HCT116 (cell line): ENCODE measurements around the gene MIB2.

Experiments used
- CEBPB ChIP-seq: IDR thresholded peaks from 2 replicates; pipeline ENCODE4 v1.6.1; 2012; ENCODE audit warnings: low read depth
- CTCF ChIP-seq, 3 experiments: fragments of 200-600 bp in 1 of 3; sonication (generic) in 1 of 3; IDR thresholded peaks in 2 of 3; conservative IDR thresholded peaks in 1 of 3; 2 replicates each; pipeline ENCODE4 v1.5.1; 2012 to 2017; ENCODE audit warnings: low read depth in 2 of 3, low read length in 2 of 3, antibody characterized with exemption in 1 of 3, borderline replicate concordance in 1 of 3, control low read depth in 1 of 3, mild to moderate bottlenecking in 1 of 3, mixed read lengths in 1 of 3, mixed run types in 1 of 3, moderate library complexity in 1 of 3; ENCODE audit not compliant: insufficient read depth in 1 of 3
- EZH2 ChIP-seq: fragments of 200-600 bp; sonication (generic); IDR thresholded peaks from 2 replicates; pipeline ENCODE4 v1.6.1; 2017; ENCODE audit warnings: antibody characterized with exemption, mixed run types
- FOSL1 ChIP-seq: IDR thresholded peaks from 2 replicates; pipeline ENCODE4 v1.6.1; 2012; ENCODE audit warnings: low read depth
- POLR2A ChIP-seq: IDR thresholded peaks from 2 replicates; pipeline ENCODE4 v1.7.0; 2011; ENCODE audit warnings: borderline replicate concordance; ENCODE audit not compliant: insufficient read depth, insufficient read length; ENCODE audit errors: extremely low read depth
- POLR2AphosphoS5 ChIP-seq: IDR thresholded peaks from 2 replicates; pipeline ENCODE4 v1.6.1; 2011; ENCODE audit warnings: mild to moderate bottlenecking, low read depth, low read length, moderate library complexity
- RAD21 ChIP-seq: IDR thresholded peaks from 2 replicates; pipeline ENCODE4 v1.6.1; 2012; ENCODE audit warnings: low read depth, mild to moderate bottlenecking
- SIN3A ChIP-seq: IDR thresholded peaks from 2 replicates; pipeline ENCODE4 v1.6.1; 2012; ENCODE audit warnings: low read depth
- TCF7L2 ChIP-seq: IDR thresholded peaks from 2 replicates; pipeline ENCODE4 v1.7.0; 2011; ENCODE audit warnings: borderline replicate concordance, inconsistent platforms; ENCODE audit not compliant: insufficient read depth, insufficient read length; ENCODE audit errors: extremely low read depth
- ZNF274 ChIP-seq: fragments of 200-500 bp; sonication (Bioruptor generic); IDR thresholded peaks from 2 replicates; pipeline ENCODE4 v1.6.1; 2014; ENCODE audit warnings: mild to moderate bottlenecking, low read depth, low read length, inconsistent platforms
- TF ChIP-seq, protein P1 (sequence below): IDR thresholded peaks from 2 replicates; pipeline ENCODE4 v1.6.1; 2012; ENCODE audit warnings: low read depth

DNA sequence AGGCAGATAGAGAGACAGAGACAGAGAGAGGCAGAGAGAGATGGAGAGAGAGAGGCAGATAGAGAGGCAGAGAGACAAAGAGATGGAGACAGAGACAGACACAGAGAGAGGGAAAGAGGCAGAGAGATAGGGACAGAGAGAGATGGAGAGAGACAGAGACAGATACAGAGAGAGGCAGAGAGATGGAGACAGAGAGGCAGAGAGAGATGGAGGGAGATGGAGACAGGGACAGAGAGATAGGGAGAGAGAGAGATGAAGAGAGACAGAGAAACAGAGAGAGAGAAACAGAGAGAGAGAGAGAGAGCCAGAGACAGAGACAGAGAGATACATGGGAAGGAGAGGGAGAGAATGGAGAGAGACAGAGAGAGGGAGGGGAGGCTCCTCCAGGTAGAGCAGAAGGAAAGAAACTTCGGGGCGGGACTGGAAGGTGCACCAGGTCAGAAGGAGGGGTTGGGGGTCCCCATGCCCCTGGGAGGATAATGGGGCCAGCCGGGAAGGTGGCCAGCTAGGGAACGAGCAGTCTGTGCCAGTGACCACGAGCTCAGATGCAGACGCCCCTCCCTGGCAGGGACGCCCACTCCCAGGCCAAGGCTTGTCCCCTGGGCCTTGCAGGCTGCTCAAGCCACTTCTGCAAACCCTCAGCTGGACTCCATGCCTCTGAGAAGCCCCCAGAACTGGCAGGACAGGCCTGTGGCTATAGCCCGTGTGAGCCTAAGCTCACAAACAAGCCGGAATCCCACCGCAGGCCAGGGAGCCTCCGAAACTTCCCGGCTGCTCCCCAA, 18.6 kb upstream of the MIB2 start:
- no peak for TF ChIP-seq CTCF (IDR thresholded peaks at IDR 0.05 in 2 of 3, conservative IDR thresholded peaks at IDR 0.05 in 1 of 3; ENCODE audit: borderline replicate concordance in 1 of 3, insufficient read depth in 1 of 3, low read depth in 2 of 3, low read length in 2 of 3)
- TF ChIP-seq SIN3A, result no peak
- no peak for TF ChIP-seq ZNF274
- no peak for TF ChIP-seq POLR2A
- TF ChIP-seq, protein P1, sequence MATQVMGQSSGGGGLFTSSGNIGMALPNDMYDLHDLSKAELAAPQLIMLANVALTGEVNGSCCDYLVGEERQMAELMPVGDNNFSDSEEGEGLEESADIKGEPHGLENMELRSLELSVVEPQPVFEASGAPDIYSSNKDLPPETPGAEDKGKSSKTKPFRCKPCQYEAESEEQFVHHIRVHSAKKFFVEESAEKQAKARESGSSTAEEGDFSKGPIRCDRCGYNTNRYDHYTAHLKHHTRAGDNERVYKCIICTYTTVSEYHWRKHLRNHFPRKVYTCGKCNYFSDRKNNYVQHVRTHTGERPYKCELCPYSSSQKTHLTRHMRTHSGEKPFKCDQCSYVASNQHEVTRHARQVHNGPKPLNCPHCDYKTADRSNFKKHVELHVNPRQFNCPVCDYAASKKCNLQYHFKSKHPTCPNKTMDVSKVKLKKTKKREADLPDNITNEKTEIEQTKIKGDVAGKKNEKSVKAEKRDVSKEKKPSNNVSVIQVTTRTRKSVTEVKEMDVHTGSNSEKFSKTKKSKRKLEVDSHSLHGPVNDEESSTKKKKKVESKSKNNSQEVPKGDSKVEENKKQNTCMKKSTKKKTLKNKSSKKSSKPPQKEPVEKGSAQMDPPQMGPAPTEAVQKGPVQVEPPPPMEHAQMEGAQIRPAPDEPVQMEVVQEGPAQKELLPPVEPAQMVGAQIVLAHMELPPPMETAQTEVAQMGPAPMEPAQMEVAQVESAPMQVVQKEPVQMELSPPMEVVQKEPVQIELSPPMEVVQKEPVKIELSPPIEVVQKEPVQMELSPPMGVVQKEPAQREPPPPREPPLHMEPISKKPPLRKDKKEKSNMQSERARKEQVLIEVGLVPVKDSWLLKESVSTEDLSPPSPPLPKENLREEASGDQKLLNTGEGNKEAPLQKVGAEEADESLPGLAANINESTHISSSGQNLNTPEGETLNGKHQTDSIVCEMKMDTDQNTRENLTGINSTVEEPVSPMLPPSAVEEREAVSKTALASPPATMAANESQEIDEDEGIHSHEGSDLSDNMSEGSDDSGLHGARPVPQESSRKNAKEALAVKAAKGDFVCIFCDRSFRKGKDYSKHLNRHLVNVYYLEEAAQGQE, result no peak
- TF ChIP-seq FOSL1, result no peak
- no peak for TF ChIP-seq CEBPB
- TF ChIP-seq RAD21, result no peak
- no peak for TF ChIP-seq POLR2AphosphoS5
- no peak for TF ChIP-seq TCF7L2
- no peak for TF ChIP-seq EZH2
